Frontal cortex (tissue), 4 donors: ENCODE results near the gene PSG11. TPM values are rescaled to one million over a fixed set of nuclear protein-coding genes. Genes with fewer than 3 reads are reported as not detected.
"Not testable (repeated sequence)": the region's sequence is repeated elsewhere in the genome, so short reads cannot be mapped to it uniquely, and the experiment has no call there.

ENCODE experiments used
- DNase-seq, 2 donors: peaks; one replicate each; pipeline ENCODE4 v3.0.0; 2012; ENCODE audit warnings: low spot score in 2 of 2
- FAIRE-seq: peaks from 2 replicates; lab custom pipeline; 2012; peaks lifted over from hg19 to GRCh38; lab: Jason Lieb, UNC
- total RNA-seq: library from RNA; depleted of rRNA; stranded (reverse); fragments of >200 nt; gene quantifications from one replicate; pipeline ENCODE4 v1.2.3, GENCODE V29; 2014
- donor health status: control.
- donor health status: control.
- donor health status: control.

The PSG11 gene
- total RNA-seq, 1 donor from 2014 or later = not detected

- not testable (repeated sequence) for FAIRE-seq, DNase-seq
Measured at GRCh38 chr19:42992029-42992604, 34.2 kb downstream of the PSG11 start.

DNA sequence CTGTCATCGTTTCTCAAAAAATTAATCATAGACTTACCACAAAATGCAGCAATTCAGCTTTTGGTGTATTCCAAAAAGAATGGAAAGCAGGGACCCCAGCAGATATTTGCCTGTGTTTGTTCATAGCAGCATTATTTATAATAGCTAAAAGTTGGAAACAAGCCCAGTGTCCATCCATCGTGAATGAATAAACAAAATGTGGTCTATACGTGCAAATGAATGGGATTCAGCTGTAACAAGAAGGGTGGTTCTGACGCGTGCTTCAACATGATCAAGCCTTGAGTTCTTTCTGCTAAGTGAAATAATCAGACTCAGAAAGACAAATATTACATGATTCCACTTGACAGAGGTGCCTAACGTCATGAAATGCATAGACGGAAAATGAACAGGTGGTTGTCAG, 36.4 kb downstream of the PSG11 start:
- FAIRE-seq = no peak
- DNase-seq = no peak

DNA sequence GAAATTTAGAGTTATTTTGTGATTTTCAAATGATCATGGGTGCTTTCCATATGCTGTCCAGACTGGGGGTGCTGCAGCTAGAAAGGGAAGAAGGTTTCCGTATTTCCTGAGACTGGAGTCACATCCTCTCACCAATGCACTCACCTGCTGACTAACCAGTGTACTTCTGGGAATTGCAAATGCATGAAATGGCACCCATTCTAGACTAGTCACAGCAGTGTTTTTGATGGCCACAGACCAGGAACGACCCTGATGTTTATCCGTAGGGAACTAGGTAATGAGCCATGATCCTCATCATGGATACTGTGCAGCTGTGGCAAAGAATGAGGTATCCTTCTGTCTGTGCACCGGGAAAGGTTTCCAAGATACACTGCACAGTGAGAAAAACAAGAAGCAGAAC, 37.1 kb downstream of the PSG11 start:
- not testable (repeated sequence) for FAIRE-seq, DNase-seq

- not testable (repeated sequence) for DNase-seq, FAIRE-seq
Measured at GRCh38 chr19:42988206-42988605, 38.1 kb downstream of the PSG11 start.

DNA sequence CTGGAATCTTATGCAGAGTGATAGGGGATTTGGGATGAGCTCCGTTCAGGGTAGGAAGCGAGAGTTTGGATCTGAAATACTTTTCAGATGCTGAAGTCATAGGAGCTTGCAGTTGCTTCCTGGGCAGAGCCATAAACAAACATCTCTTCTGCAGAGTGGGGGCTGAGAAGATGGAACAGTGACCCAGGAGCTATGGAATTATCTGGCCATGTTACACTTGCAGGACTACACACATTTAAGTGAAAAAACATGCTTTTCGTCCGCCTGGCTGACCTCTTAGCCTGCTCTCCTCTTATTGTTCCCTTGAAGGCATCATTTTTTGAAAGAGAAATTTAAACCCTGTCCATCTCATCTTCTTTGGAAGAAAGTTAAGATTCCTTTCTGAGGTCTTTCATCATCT, 40.7 kb downstream of the PSG11 start:
- DNase-seq = no peak
- FAIRE-seq = no peak

DNA sequence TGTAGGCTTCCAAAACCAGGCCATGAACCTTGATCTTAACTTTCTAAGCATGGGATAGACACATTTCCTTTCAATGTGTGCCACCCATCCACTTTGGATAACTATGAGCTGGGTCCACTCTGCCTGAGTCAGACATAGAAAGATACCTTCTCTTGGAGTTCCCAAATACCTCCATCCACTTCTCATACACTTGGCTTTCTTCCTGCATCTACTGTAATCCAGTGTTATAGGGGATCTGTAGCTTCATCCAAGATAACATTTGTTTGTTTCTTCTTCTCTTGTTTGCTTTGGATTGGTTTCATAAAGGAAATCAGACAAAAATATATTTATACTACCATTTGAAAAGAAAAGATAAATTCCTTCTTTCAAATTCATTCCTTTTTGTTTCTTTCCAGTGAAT, 44.2 kb downstream of the PSG11 start:
- DNase-seq, FAIRE-seq: not testable (repeated sequence)

DNA sequence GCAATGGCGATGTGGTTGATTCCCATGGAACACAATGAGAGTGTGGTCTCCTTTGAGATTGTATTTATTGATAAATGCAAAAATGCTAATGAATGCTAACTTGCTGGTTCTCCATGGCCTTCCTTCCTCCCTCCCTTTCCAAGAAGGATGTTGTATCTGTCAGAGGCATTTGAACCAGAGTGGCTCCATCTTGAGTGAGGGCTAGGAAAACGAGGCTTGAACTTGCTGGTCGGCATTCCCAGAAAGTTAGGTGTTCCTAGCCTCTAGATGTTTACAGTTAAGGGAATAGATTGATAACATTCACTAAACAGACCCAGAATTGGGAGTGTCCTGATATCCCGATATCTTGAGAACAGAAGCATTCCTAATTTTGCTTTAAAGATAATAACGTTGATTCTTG, 54.8 kb downstream of the PSG11 start:
- FAIRE-seq, DNase-seq: not testable (repeated sequence)

- FAIRE-seq (no peak), DNase-seq (no peak)
Measured at GRCh38 chr19:42965176-42965575, 61.1 kb downstream of the PSG11 start.

DNA sequence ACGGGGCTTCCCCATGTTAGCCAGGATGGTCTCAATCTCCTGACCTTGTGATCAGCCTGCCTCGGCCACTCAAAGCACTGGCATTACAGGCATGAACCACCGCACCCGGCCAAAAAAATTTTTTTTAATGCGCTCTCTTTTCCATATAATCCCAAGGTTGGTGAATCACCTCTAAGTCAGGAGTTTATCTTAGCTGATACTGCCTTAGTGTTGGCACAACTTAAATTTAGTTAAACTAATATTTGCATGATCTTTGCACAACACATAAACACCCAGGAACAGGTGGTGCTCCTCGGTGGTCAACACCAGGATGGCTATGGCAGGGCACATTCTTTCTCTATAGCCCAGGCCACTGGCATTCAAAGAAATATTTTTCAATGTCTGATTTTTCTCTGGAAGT, 65.2 kb downstream of the PSG11 start:
- DNase-seq = no peak
- no peak for FAIRE-seq

Other genes with a start within 250 kb of the PSG11 start
- gene PSG1, start 146.8 kb downstream of the PSG11 start, total RNA-seq = not detected
- not detected for gene PSG6, start 108.6 kb downstream of the PSG11 start, total RNA-seq
- not detected for gene PSG7, start 89.3 kb downstream of the PSG11 start, total RNA-seq
- not detected for gene PSG2, start 56.2 kb upstream of the PSG11 start, total RNA-seq
- gene PSG5, start 160.1 kb upstream of the PSG11 start, total RNA-seq = not detected
- not detected for gene PSG4, start 179.2 kb upstream of the PSG11 start, total RNA-seq
- not detected for gene PSG9, start 243.1 kb upstream of the PSG11 start, total RNA-seq